Measurements from ENCODE around the gene RTN4R.

The RTN4R gene

DNA sequence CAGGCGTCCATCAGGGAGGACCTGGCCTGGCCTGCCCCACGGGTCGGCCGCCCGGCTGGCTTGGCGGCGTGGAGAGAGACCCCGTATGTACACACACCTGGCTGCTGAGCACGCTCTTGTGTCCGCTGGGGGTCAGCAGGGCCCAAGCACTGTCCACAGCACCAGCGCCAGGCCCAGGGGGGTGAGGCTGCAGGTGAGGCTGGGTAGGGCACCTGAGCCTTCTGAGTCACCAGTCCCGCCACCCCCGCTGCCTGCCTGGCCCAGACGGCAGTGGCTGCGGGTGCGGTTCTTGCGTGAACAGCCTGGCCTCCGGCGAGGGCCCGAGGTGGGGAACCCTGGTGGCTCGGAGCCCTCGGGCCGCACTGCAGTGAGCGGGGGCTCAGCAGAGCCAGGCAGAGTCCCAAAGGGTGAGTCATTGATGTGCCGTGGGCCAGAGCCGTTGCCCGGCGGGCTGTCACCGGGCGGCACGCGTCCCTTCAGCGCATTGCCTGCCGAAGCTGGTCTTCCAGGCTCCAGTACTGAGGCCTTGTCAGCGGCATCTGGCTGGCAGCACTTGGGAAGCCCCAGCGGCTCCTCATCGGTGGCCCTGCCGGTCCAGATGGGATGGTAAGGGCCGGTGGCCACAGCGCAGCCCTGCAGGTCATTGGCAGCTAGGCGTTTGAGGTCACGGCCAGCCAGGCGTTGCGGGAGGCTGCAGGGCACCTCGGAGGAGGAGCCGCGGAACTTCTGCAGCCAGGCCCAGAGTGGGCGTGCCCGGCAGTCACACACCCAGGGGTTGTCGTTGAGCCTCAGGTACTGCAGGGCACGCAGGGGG lies 26.3 kb downstream of the RTN4R start:
- DNase-seq (ENCODE audit: low spot score), result no peak

DNA sequence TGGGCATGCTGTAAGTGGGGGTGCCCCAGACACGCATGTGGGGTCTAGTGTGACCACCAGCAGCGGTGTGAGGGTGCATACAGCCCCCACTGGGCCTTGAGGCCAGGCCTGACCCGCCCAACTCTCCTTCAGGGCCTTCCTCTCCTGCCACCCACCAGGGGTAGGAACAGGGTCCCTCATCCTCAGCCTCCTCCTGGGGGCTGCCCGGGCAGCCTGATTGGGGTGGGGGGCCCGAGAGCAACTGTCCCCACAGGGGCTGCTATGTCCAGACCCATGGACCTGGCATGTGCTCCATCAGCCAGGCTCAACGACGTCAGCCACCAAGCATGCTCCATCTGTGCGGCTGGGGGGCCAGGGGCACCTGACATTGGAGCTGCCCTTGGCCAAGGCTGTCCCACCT lies 27.2 kb downstream of the RTN4R start:
- no peak for DNase-seq (ENCODE audit: low spot score)

DNA sequence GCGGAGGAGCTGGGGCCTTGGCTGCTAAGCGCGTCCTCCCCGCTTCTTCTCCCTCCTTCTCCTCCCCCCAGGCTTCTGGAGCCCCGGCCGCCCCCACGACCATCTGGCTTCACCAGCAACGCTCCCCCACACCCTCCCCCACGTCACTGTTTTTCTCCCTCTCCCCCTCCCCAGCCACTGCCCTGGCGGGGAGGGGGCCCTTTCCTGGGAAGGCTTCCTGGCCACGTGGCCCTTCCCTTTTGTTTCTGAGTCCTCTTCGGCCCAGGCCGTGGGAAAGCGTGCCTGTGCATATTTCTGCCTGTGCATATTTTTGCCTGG lies 27.7 kb downstream of the RTN4R start:
- DNase-seq (ENCODE audit: low spot score), result no peak

DNA sequence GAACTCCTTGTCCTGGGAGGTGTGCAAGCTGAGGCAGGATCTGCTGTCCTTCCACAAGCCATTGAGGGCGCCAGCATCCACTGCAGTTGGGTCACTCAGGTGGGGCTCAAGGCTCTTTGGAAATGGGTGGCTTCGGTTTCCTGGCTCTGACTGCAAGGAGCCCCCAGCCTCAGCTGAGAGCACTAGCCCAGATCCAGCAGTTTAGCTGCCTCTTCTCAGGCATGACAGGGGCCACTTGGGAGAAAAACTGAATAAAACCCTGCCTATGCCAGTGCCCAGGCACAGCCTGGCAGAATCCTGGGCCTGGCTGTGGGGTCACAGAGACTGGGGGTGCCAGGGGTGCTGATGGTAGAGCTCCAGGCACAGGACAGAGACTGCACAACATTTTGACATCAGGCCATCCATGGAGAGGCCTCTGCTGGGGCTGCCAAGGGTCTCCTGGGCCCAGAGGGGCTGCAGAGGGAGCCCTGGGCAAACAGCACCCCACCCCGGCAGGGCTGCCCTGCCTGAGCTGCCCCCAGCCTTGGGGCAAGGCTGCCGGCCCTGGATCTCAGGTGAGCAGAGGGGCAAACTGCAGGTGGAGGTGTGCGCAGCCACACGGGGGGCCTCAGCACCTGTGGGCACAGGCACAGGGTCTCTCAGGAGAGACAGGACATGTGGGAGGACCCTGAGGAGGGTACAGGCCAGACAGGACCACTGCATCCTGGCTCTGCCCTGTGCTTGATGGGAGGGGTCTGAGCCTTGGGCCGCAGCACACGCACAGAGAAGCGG lies 28.3 kb downstream of the RTN4R start:
- no peak for DNase-seq (ENCODE audit: low spot score)

DNA sequence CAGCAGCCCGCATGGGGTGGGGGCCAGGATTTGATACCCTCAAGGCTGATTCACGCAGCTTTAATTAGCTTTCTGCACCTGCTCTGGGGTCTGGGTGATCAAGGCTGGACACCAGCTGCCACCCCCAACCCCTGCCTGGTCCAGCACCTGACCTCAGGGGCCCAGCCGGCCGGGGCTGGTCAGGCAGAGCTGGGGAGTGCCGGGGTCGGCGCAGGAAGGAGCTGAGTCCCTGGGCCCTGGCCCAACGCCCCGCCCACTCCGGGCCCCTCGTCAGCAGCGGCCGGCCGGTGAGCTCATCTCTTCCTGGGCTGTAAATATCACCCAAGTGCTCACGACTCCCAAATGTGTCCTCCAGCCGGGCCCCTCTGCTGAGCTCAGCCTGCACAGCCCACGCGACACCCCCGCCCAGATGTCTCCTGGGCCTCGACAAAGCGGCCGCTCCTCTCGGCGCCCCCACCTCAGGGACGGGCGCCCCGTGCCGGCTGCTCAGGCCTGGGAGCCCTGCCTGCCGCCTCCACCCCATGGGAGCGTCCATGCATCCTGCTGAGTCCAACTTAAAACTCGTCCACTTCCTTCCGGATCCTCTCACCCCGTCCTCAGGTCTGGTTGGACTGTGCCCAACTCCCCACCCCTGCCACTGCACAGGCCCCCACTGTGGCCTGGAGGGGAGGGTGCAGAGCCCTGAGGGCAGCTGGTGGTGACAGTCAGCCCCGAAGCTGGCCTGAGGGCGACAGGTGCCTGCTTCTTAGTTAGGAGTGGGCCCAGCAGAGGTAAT lies 29.0 kb downstream of the RTN4R start:
- no peak for DNase-seq (ENCODE audit: low spot score)

DNA sequence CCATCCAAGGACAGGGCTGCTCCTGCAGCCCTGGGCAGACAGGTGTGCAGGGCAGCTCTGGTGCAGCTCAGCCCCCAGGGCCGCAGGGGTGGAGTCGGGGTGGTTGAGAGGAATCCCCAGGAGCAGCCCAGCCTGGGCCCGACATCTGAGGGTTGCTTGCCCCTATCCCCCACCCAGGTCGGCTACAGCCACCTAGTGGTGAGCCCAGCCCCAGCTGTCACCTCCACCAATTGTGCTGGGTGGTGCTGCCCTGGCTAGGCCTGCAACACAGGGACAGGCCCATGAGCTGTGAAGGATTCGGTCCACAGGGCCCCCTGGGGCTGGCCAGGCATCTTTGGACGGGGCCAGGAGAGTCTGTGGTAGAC lies 29.6 kb downstream of the RTN4R start:
- DNase-seq (ENCODE audit: low spot score), result peak; percentile 83

DNA sequence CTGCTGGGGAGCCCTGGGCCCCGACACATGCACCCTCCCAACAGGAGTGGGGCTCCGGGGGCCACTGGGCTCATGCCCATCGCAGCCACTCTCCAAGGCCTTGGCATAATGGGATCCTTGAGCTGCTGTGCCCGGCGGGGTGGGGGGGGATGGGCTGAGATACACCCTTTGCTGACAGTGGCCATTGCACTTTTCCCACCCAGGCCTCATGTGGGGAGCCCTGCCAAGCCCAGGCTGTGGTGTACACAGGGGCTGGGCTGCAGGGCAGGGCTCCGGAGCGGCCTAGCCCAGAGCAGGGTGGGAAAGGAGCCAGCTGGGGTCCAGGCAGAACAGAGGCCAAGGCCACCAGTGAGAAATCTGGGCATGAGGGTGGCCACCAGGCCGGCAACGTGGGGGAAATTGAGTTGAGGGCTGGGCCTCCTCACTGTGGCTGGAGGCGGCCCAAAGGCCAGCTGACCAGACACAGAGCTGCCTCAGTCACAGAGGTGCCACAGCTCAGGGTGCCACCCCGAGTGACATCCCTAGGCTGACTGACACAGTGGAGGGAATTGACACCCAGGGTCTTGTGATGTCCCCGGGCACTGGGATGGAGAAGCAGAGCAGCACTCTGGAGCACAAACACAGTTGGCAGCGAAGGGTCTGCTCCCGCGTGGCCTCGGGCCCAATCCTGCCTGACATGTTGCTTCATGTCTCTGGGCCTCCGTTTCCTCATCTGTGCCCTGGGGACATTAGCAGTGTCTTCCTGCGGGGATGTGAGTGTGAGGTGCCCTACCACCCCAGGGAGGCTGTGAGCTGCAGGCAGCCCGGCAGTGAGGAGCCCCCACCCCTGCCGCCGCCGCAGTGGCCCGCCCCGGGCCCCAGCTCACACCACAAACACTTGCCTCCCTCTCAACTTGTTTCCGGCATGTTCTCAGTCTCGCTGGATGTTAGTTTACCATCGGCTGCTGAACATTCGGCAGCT lies 30.4 kb downstream of the RTN4R start:
- DNase-seq (ENCODE audit: low spot score), result no peak

DNA sequence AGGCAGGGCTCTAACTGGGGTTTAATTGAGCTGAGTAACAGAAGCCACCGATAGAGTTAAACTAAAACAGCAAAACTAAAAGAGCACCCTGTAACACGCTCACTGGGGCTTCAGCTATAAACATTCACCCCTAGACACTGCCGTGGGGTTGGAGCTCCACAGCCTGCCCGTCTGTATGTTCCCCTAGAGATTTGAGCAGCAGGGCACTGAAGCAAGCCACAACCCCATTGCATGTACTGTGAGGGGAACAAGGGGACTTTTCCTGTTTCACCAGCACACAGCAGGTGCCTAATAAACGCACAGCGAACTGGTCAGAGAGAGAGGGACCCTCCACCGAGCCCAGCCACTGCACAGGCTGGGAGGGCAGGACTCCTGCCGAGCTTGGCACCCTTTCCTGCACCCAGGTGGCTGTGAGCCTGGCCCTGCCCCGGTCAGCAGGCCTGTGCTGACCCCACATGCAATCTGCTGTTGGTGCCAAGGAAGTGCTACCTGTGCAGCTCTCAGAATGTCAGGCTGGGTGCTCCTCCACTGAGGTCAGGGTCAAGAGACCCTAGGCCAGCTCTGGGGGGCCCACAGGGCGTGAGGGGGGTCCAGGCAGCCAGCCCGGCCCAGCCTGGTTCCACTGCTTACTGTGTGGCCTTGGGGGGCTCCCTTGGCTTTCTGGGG lies 31.9 kb downstream of the RTN4R start:
- DNase-seq (ENCODE audit: low spot score), result no peak

DNA sequence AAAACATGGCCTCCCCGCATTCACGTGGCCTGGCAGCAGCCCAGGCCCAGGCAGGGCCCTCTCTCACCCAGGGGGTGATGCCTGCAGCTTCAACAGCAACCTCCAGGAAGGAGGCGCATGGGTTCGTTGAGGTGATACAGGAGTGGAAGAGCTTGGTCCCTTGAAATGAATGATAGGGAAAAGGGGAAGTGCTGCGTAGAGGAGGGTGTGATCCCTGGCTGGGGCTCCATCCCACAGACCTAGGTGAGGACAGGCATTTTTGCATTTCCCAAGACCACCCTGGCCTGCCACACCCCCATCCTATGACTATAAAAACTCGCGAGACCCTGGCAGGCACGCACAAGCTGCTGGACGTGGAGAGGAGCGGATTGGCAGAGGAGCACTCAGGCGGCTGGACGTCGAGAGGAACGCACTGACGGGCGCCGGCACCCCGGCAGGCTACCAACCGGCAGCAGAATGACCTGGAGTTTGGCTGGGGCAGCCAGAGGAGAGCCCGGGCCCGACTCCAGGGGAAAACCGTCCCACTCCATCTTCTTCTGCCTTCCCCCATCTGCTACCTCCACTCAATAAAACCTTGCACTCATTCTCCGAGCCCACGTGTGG lies 32.6 kb downstream of the RTN4R start:
- no peak for DNase-seq (ENCODE audit: low spot score)

DNA sequence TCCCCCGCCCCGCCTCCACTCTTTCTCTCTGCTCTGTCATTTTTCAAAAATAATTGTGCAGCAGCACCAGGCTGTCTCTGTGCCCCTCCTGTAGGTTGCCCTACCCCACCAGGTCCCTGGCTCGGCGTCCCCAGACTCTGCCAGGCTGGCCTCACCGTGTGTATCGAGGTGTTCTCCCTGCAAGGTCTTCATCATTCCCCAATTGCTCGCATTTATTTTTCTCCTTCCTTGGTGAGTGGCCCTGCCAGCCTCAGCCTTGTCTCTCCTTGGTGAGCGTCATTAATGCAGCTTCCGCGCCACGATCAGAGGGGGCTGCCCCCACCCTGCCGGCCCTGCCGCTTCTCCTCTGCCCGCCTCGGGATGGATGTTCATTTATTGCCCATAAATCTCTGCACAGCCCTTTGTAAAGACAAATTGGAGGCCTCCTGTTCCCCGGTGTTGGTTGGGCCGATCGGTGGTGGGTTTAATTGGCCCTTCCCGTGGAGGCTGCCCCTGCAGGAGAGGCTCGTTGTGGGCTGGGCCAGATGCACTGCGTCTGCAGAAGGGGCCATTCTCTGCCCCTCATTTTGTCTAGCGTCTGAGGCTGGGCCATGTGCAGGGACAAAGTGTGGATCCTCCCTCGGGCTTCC lies 33.2 kb downstream of the RTN4R start:
- DNase-seq (ENCODE audit: low spot score), result no peak

DNA sequence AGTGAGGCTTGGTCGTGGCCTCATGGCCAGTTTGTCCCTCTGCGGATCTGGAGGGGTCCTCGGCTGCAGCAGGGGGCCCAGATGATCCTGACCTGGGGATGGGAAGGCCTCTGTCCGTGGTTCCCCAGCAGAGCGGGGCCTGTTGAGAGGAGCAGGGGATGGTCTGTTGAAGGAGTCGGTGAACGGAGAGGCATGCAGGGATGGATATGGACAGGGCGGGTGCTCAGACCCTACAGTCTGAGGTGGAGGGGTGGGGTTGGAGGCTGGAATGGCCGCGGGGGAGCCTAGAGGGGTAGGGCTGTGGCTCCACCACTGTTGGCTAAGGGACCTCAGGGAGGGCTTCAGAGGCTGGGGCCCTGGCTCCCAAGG lies 33.8 kb downstream of the RTN4R start:
- no peak for DNase-seq (ENCODE audit: low spot score)

DNA sequence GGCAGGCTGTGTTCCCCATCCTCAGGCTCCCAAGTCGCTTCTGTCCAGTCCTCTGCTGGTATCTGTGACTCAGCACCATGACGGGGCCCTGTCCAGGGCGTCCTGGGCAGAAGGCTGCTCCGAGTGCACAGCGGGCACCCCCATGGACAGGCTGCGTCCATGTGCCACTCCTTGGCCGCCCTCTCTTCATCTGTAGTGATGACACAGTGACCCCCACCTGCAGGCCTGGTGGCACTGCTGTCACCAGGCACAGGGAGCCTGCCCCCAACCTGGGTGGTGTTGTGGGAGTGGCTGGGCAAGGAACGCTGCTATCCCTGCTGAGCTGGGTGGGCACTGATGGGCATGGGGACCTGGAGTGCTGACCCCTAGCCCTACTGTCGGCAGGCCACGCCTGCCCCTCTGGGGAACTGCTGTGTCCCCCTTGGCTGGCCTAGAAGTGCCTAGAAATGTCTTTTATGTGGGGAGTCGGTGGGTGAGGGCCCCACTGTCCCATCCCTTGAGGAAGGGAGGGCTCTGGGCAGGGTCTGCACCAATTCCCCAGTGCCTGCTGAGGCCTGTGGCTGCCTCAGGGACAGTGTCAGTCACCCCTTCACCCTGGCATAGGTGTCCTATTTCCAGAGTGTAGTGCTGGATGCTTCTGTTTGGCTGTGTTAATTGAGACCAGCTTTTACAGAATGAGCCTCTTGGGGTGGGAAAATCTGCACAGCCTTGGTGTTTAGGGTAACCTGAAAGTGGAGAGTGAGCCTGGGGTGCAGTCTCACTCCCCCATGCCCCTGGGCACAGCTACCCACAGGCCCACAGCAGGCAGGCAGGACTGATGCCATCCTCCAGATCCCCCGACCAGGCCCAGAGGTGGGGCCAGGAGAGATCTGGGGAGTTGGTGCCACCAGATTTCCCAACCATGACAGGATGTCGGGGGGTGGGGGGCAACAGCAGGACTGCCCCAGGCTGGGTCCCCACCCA lies 34.5 kb downstream of the RTN4R start:
- no peak for DNase-seq (ENCODE audit: low spot score)

DNA sequence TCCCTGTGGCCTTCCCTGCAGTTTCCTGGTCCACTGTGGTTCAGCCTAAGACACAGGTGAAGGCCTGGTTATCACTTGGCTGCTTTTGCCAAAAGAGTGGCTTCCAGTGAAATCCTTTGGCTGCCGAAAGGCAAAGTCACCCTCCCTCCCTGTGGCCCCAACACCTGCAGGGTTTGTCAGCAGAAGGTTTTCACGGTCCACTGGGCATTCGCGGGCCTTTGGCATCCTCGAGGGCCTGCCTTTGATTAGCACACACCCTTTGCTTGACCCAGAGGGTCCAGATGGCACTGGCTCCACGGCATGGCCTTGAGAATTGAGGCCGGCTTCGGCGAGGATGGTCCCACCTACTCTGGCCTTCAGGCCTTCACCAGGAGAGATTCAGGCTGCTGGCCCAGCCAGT lies 35.3 kb downstream of the RTN4R start:
- peak; percentile 25 for DNase-seq (ENCODE audit: low spot score)

DNA sequence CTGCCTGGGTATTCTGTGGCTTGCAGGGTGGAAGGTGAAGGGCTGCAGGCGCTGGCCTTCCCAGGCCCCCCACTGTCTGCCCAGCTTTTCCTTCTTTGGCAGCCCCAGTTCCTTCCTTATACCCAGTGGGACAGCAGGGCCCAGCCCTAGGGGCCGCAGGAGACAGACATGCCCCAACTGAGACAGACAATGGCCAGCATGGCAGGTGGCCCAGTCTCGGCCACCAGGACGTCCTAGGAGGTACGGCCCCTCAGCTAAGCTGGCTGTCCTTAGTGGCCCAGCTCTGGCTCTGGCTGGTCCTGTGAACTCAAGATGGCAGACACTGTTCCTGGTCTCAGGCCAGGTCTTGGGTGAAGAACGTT lies 35.9 kb downstream of the RTN4R start:
- no peak for DNase-seq (ENCODE audit: low spot score)

DNA sequence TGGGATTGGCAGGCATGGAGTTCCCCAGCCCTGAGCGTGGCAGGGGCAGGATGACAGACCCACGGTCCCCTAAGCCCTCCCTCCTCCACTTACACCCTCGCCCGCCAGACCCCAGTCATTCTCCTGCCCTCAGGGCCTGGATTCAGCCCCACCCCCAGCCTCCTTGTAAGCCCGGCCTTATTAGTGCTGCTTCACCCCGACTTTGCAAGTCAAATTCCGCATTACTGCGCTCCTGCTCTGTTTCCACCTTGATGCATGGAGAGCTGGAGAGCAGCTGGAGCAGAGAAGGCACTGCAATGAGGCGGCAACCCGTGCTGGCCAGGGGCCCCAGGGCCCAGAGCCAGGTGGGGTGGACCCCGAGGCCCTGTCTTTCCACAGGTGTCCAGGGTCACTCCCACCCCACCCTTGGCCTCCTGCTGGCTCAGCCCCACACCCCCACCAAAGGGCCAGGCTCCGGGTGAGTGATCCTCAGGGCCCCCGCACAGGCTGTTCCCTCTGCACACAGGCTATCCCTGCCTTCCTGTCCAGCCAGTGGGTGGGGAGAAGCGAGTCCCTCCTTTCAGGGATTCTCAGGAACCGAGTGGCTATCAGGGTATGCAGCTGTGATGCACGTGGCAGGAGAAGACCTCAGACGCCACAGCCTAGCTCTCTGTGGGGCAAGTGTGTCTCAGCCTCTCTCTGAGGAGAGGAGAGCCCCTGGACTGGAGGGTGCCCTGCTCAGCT lies 36.4 kb downstream of the RTN4R start:
- DNase-seq (ENCODE audit: low spot score), result no peak

DNA sequence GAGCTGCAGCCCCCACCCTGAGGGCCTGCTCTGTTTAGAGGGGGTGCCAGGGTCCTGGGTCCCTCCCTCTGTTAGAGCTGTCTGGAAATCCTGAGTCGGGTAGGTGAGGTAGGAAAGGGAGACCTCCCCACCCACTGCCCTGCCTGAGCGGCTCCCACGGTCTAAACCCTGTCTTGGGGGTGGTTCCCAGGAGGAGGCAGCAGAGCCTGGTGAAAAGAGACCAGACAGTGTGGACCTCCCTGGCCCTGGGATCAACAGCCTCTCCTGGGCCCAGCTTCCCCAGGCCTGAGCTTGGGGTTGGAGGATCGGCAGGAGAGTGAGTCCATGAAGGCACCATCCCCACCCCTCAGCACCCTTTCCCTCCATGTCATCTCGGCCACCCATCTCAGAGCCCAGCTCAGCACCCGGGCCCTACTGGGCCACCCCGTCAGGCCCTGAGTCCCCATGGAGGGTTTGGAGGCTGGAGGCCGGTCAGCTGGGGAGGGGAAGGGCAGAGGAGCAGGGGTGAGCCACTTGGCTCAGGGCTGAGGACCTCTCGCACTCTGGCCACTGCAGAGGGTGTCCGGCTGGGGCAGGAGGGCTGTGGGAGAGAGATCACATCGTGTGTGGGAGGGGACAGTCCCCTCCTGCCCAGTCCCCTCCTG lies 37.2 kb downstream of the RTN4R start:
- no peak for DNase-seq (ENCODE audit: low spot score)

DNA sequence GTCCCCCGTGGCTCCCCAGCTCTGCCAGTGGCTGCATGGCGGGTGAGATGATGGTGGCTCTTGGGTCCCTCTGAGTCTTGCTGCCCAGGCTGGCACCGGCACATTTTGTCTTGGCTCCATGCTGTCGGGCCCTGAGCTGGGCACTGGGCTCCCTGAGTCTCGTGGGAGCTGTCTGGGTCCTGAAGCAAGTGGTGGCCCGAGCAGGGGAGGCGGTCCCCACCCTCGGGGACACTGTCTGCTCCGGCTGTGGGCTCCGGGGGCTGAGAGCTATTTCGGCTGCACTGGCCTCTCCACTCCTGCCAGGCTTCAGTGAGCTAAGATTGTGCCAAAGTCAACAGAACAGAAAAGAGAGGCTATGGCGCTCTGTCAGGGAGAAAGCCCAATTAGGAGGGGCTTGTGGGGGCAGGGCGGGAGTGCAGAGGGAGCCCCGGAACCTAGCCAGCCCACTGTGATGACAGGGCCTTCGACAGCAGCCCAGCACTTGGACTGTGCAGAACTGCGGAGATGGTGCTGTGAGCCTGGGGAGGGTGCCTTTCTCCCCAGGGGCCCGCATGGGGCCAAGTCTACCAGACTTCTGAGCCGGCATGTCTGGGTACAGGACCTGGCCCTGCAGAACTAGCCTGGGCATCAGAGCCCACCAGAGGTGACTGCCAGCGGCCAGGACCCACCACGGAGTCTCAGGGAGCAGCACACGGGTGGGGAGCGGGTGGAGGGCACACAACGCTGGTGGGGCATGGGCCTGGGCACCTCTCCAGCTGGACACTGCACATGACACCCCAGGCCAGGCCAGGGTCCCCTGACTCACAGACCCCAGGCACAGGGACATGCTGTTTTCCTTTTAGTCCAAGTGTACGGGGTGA lies 38.0 kb downstream of the RTN4R start:
- no peak for DNase-seq (ENCODE audit: low spot score)
